RWPE1 (cell line): Measurements from ENCODE around the gene MAML3.

Source experiments
- CTCF ChIA-PET: fragments of 350-600 bp; sonication (Branson Sonifier 250); formaldehyde crosslinking; extraction: SDS; loops from one replicate; lab custom pipeline; 2021; lab: Yijun Ruan, JAX
- POLR2A ChIA-PET: fragments of 400-600 bp; formaldehyde crosslinking; extraction: SDS; loops from one replicate; lab custom pipeline; 2020; ENCODE audit warnings: antibody characterized with exemption; ENCODE audit not compliant: low non-redundant PET; lab: Yijun Ruan, JAX
- DNase-seq: peaks from one replicate; pipeline ENCODE4 v3.0.0; 2012; ENCODE audit warnings: low spot score
- H3K27ac ChIP-seq: fragments of 450-650 bp; 2 replicates; pipeline ENCODE4 v1.5.1; 2017
- TF ChIP-seq, protein P1 (sequence below): fragments of 450-650 bp; conservative IDR thresholded peaks from 2 replicates; pipeline ENCODE4 v1.5.1; 2017; ENCODE audit warnings: low read depth, mild to moderate bottlenecking

The MAML3 gene

DNA sequence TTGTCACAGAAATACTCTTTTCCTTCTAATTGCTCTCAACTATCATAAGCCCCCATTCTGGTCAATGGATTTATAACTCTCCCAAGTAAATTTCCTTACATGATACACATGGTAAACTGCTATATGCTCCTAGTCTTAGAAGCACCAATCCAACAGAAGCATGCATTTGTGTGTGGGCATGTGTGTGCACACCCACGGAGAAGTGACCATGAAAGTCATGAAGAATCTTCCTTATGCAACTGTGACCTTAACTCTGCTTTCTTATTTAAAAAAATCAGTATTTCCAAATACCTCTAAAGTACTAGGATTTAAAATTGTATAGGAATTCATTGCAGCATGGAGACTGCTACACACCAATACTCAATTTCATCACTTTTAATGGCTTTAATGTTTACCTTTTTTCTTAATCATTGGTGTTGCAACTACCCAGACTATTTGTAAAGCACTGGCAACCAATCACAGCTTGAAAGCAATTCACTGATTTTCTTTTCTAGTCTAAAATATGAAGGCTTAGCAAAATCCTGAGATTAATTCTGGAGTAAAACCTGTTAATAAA lies 47.6 kb downstream of the MAML3 start:
- DNase-seq = no peak
- ChIA-PET CTCF (interaction anchor here (0.6 to 0.7 kb wide), 2 partner anchors 19 to 480 kb away, joined by 3 read pairs; no protein-coding TSS in a partner anchor), POLR2A (no interaction called here)
- no peak overlapping the region for H3K27ac ChIP-seq
- TF ChIP-seq, protein P1, sequence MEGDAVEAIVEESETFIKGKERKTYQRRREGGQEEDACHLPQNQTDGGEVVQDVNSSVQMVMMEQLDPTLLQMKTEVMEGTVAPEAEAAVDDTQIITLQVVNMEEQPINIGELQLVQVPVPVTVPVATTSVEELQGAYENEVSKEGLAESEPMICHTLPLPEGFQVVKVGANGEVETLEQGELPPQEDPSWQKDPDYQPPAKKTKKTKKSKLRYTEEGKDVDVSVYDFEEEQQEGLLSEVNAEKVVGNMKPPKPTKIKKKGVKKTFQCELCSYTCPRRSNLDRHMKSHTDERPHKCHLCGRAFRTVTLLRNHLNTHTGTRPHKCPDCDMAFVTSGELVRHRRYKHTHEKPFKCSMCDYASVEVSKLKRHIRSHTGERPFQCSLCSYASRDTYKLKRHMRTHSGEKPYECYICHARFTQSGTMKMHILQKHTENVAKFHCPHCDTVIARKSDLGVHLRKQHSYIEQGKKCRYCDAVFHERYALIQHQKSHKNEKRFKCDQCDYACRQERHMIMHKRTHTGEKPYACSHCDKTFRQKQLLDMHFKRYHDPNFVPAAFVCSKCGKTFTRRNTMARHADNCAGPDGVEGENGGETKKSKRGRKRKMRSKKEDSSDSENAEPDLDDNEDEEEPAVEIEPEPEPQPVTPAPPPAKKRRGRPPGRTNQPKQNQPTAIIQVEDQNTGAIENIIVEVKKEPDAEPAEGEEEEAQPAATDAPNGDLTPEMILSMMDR = no peak

DNA sequence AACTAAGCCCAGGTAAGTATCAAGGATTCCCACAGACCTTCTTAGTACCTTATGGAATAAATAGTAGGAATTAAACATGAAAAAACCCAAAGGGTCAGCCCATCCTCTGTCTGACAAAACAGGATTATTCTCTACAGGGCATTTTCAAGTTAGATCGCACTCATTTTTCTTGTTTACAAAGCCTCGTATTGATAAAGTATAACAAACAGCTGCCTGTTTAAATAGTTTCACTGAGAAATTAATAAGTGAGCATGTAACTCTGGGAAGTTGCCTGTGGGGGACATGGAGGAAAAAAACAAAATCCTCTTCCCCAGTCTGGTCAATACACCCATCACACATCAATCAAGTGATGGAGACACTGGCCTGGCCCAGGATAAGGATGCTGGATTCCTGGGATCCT lies 48.5 kb downstream of the MAML3 start:
- H3K27ac ChIP-seq = no peak overlapping the region
- CTCF ChIA-PET = no interaction called here
- DNase-seq = no peak
- POLR2A ChIA-PET = no interaction called here
- TF ChIP-seq, protein P1 = no peak

DNA sequence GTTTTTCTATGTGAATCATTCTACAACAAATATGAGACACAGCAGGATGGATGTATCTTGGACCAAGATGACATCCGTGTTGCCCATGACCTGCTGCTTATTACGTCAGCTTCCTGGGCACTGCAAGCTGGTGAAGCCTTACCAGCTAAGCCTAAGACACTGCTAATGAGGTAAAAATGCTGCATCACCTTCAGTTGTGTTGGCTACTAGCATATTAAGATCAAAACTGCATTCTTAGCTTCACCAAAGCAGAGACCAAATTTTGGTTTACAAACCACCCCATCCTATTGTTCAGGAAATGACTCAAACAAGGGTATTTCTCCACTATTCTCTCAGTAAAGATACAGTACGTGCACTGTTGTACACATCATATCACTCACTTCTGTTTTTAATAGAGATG lies 50.3 kb downstream of the MAML3 start:
- DNase-seq = no peak
- POLR2A ChIA-PET = no interaction called here
- TF ChIP-seq, protein P1 = no peak
- CTCF ChIA-PET = no interaction called here
- no peak overlapping the region for H3K27ac ChIP-seq

DNA sequence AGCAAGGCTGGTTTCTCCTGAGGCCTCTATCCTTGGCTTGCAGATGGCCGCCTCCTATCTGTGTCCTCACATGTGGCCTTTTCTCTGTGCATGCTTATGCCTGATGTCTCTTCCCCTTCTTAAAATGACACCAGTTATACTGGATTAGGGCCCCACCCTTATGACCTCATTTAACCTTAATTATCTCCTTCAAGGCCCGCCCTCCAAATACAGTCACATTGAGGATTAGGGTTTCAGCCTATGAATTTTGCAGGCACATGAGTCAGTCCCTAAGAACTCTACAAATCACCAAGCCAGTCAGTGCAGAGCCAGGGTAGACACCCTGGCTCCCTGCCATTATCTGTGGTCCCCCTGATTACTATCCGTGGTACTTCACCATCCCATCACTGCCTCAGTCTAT lies 51.6 kb downstream of the MAML3 start:
- TF ChIP-seq, protein P1 = no peak
- ChIA-PET POLR2A (no interaction called here), CTCF (no interaction called here)
- H3K27ac ChIP-seq = no peak overlapping the region
- no peak for DNase-seq

DNA sequence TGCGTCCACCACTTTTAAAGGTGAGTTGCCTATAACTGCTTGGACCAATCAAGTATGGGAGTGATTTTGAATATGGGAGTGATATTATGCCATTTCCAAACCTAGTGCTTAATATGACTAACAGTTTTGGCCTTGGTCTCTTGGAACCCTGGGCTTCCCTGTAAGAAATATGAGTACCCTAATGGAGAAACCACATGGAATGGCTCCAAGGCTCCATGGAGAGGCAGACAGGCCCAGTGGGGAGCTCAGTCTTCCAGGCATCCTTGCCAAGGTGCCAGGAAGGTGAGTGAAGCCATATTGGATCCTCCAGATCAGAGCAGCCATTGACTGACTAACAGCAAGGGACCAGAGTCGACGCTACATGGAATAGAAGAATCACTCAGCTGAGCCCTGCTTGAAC lies 53.2 kb downstream of the MAML3 start:
- TF ChIP-seq, protein P1 = no peak
- ChIA-PET CTCF (no interaction called here), POLR2A (no interaction called here)
- DNase-seq = no peak
- no peak overlapping the region for H3K27ac ChIP-seq

DNA sequence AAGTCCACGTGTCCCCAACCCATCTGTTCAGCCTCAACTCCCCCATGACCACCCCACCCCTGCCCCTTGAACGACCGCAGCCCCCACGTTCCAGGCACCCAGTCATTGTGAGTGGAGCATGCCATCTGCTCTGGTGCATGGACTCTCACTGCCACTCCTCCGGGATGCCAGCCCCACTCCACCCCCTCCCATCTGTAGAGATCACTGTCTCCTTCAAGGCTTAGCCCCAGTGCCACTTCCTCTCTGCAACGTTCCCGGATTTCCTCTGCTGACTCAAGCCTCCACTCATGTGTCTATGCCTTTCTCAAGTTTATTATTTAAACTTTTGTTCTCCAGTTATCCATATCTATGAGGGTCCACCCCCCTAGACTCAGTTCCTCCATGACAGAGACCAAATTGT lies 54.0 kb downstream of the MAML3 start:
- ChIA-PET POLR2A (no interaction called here), CTCF (no interaction called here)
- H3K27ac ChIP-seq = no peak overlapping the region
- TF ChIP-seq, protein P1 = no peak
- no peak for DNase-seq
